HL-60 (cell line): Measurements from ENCODE around the gene MCCD1.
"Not testable (repeated sequence)": the region's sequence is repeated elsewhere in the genome, so short reads cannot be mapped to it uniquely, and the experiment has no call there.

Experiments
- DNase-seq, 2 experiments: peaks; one replicate each; pipeline ENCODE4 v3.0.0-alpha.2; 2010 to 2020; ENCODE audit warnings: low read depth in 1 of 2, low spot score in 1 of 2
- H3K27ac ChIP-seq: fragments of 250-450 bp; sonication (Bioruptor Pico); replicated peaks from 2 replicates; pipeline ENCODE4 v1.5.1; 2020; ENCODE audit warnings: mild to moderate bottlenecking, moderate library complexity
- H3K27me3 ChIP-seq: fragments of 250-450 bp; sonication (Bioruptor Pico); 2 replicates; pipeline ENCODE4 v1.5.1; 2021; ENCODE audit warnings: mild to moderate bottlenecking, moderate library complexity; ENCODE audit not compliant: insufficient read depth, poor library complexity, severe bottlenecking
- H3K4me3 ChIP-seq: replicated peaks from 2 replicates; pipeline ENCODE4 v1.5.1; 2011; ENCODE audit warnings: mild to moderate bottlenecking, control low read depth, low read length; ENCODE audit not compliant: insufficient read depth
- GABPA ChIP-seq: IDR thresholded peaks from 2 replicates; pipeline ENCODE4 v1.6.1; 2012; ENCODE audit warnings: low read depth
- POLR2AphosphoS5 ChIP-seq: IDR thresholded peaks from 2 replicates; pipeline ENCODE4 v1.6.1; 2012; ENCODE audit warnings: low read depth
- SPI1 ChIP-seq: IDR thresholded peaks from 2 replicates; pipeline ENCODE4 v1.6.1; 2012; ENCODE audit warnings: low read depth, mild to moderate bottlenecking, borderline replicate concordance
- TF ChIP-seq, protein P1 (sequence below): IDR thresholded peaks from 2 replicates; pipeline ENCODE4 v1.6.1; 2012; ENCODE audit warnings: low read depth; ENCODE audit not compliant: insufficient replicate concordance
- TF ChIP-seq, protein P2 (sequence below): IDR thresholded peaks from one replicate; pipeline ENCODE4 v1.5.1; 2011; ENCODE audit warnings: low read length, control low read depth, inconsistent platforms; ENCODE audit not compliant: insufficient read depth

Gene MCCD1

GRCh38 chr6:31489086-31489485, 39.7 kb upstream of the MCCD1 start:
- H3K4me3 ChIP-seq = no peak overlapping the region
- TF ChIP-seq, protein P1, sequence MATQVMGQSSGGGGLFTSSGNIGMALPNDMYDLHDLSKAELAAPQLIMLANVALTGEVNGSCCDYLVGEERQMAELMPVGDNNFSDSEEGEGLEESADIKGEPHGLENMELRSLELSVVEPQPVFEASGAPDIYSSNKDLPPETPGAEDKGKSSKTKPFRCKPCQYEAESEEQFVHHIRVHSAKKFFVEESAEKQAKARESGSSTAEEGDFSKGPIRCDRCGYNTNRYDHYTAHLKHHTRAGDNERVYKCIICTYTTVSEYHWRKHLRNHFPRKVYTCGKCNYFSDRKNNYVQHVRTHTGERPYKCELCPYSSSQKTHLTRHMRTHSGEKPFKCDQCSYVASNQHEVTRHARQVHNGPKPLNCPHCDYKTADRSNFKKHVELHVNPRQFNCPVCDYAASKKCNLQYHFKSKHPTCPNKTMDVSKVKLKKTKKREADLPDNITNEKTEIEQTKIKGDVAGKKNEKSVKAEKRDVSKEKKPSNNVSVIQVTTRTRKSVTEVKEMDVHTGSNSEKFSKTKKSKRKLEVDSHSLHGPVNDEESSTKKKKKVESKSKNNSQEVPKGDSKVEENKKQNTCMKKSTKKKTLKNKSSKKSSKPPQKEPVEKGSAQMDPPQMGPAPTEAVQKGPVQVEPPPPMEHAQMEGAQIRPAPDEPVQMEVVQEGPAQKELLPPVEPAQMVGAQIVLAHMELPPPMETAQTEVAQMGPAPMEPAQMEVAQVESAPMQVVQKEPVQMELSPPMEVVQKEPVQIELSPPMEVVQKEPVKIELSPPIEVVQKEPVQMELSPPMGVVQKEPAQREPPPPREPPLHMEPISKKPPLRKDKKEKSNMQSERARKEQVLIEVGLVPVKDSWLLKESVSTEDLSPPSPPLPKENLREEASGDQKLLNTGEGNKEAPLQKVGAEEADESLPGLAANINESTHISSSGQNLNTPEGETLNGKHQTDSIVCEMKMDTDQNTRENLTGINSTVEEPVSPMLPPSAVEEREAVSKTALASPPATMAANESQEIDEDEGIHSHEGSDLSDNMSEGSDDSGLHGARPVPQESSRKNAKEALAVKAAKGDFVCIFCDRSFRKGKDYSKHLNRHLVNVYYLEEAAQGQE = no peak
- TF ChIP-seq SPI1 (no peak), GABPA (no peak), POLR2AphosphoS5 (no peak)
- TF ChIP-seq, protein P2, sequence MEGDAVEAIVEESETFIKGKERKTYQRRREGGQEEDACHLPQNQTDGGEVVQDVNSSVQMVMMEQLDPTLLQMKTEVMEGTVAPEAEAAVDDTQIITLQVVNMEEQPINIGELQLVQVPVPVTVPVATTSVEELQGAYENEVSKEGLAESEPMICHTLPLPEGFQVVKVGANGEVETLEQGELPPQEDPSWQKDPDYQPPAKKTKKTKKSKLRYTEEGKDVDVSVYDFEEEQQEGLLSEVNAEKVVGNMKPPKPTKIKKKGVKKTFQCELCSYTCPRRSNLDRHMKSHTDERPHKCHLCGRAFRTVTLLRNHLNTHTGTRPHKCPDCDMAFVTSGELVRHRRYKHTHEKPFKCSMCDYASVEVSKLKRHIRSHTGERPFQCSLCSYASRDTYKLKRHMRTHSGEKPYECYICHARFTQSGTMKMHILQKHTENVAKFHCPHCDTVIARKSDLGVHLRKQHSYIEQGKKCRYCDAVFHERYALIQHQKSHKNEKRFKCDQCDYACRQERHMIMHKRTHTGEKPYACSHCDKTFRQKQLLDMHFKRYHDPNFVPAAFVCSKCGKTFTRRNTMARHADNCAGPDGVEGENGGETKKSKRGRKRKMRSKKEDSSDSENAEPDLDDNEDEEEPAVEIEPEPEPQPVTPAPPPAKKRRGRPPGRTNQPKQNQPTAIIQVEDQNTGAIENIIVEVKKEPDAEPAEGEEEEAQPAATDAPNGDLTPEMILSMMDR = no peak
- no peak for DNase-seq
- H3K27me3 ChIP-seq = no peaks in the 10 kb centered on the region
- H3K27ac ChIP-seq = no peak overlapping the region

DNA sequence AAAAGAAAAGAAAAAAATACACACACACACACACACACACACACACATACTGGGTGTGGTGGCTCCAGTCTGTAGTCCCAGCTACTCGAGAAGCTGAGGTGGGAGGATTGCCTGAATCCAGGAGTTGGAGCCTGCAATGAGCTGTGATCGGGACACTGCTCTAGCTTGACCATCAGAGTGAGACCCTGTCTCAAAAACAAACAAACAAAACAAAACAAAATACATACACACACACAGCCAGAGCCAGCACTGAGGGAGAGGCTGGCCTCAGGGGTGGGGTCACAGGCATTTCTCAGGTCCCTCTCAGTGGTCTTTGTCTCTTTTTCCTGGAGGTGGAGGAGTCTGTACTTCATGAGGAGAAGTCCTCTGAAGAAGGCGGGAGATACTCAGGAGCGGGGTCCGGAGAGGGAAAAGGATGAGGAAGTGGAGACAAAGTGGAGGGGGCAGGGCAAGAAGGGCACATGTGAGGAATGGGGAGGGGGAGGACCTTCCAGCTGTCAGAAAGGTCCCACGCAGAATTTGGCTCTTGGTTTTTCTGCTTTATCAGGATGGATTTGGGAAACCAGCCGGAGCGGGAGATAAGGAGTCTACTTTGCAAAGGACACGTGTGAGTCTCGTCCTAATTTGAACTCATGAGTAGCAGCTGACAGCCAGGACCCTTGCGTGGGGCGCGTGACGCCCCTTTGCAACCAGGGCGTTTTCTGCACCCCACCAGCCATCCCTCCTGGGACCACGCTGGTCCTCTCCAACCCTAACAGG, 38.5 kb upstream of the MCCD1 start:
- Histone ChIP-seq H3K27me3 (no peaks in the 10 kb centered on the region), H3K27ac (no peak overlapping the region), H3K4me3 (no peak overlapping the region)
- no peak for DNase-seq
- TF ChIP-seq SPI1 (no peak; the same call in 1 of the 2 replicates), GABPA (no peak), POLR2AphosphoS5 (no peak)
- TF ChIP-seq, protein P1 = no peak
- TF ChIP-seq, protein P2 = no peak

DNA sequence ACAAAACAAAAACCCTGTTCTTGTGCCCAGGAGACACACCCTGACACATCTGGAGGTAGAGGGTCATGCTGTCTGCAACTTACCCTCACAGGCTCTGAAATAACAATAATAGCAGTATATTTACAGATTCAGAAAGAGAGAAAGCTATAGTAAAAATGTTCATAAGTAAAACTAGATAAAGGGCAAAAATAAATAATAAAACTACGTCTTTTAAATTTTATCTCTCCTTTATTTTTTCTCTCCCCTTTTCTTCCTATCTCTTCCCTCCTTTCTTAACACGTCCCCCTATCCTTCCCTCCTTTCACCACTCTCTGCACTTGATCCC, 35.2 kb upstream of the MCCD1 start:
- peak overlapping the region; percentile 66 for H3K4me3 ChIP-seq
- DNase-seq, H3K27me3 ChIP-seq, H3K27ac ChIP-seq: not testable (repeated sequence)

- peak; percentile 60 to 82 for DNase-seq
These were observed 34.7 kb upstream of the MCCD1 start for GRCh38 chr6:31493875-31494694.

More at GRCh38 chr6:31493875-31494694, 34.7 kb upstream of the MCCD1 start:
- Histone ChIP-seq H3K4me3 (peak overlapping the region; percentile 66), H3K27me3 (no peaks in the 10 kb centered on the region), H3K27ac (peak overlapping the region; percentile 84)
- TF ChIP-seq, protein P2 = peak; percentile 67
- TF ChIP-seq POLR2AphosphoS5 (0 out of 2 replicates have a peak, but pooled peaks have one; percentile 17), GABPA (no peak)
